H9 (cell line): ENCODE measurements around the gene IQCE. TPM values are rescaled to one million over a fixed set of nuclear protein-coding genes. Genes with fewer than 3 reads are reported as not detected.

Source experiments
- DNase-seq: peaks from one replicate; pipeline ENCODE4 v3.0.0-alpha.2; 2017
- H2AFZ ChIP-seq: one replicate; pipeline ENCODE4 v1.6.1; 2013; ENCODE audit warnings: mild to moderate bottlenecking, low read length, control low read depth, moderate library complexity
- H2AK5ac ChIP-seq: 2 replicates; pipeline ENCODE4 v1.6.1; 2013; ENCODE audit warnings: low read length, control low read depth, mixed read lengths; ENCODE audit not compliant: insufficient read length
- H2BK120ac ChIP-seq: one replicate; pipeline ENCODE4 v1.6.1; 2013; ENCODE audit warnings: low read depth, mild to moderate bottlenecking, low read length, control low read depth, inconsistent platforms; ENCODE audit not compliant: poor library complexity, severe bottlenecking
- H2BK12ac ChIP-seq: 2 replicates; pipeline ENCODE4 v1.6.1; 2013; ENCODE audit warnings: low read length, control low read depth, mixed read lengths, low read depth; ENCODE audit not compliant: insufficient read length
- H2BK15ac ChIP-seq: 2 replicates; pipeline ENCODE4 v1.6.1; 2013; ENCODE audit warnings: low read depth, low read length, control low read depth
- H2BK20ac ChIP-seq: one replicate; pipeline ENCODE4 v1.6.1; 2013; ENCODE audit warnings: low read depth, mild to moderate bottlenecking, low read length, control low read depth, inconsistent platforms; ENCODE audit not compliant: poor library complexity, severe bottlenecking
- H2BK5ac ChIP-seq: 2 replicates; pipeline ENCODE4 v1.6.1; 2013; ENCODE audit warnings: low read length, control low read depth, mixed read lengths; ENCODE audit not compliant: insufficient read length
- H3K14ac ChIP-seq: 2 replicates; pipeline ENCODE4 v1.6.1; 2013; ENCODE audit warnings: low read length, control low read depth; ENCODE audit not compliant: insufficient read depth
- H3K18ac ChIP-seq: 2 replicates; pipeline ENCODE4 v1.6.1; 2013; ENCODE audit warnings: low read depth, mild to moderate bottlenecking, mixed read lengths, low read length, control low read depth; ENCODE audit not compliant: insufficient read length
- H3K23ac ChIP-seq: 2 replicates; pipeline ENCODE4 v1.6.1; 2013; ENCODE audit warnings: low read length, control low read depth, mixed read lengths, low read depth; ENCODE audit not compliant: insufficient read length
- H3K23me2 ChIP-seq: 2 replicates; pipeline ENCODE4 v1.6.1; 2013; ENCODE audit warnings: low read depth, mild to moderate bottlenecking, mixed read lengths, low read length, control low read depth; ENCODE audit not compliant: insufficient read length, poor library complexity, severe bottlenecking
- H3K27ac ChIP-seq: 2 replicates; pipeline ENCODE4 v1.5.1; 2013; ENCODE audit warnings: low read length, control low read depth, mixed read lengths, low read depth; ENCODE audit not compliant: insufficient read length
- H3K27me3 ChIP-seq: 2 replicates; pipeline ENCODE4 v1.6.1; 2013; ENCODE audit warnings: low read length, control low read depth, inconsistent platforms; ENCODE audit not compliant: insufficient read depth
- H3K4ac ChIP-seq: 2 replicates; pipeline ENCODE4 v1.6.1; 2013; ENCODE audit warnings: low read depth, mild to moderate bottlenecking, control low read depth, inconsistent platforms, low read length, moderate library complexity
- H3K4me1 ChIP-seq: 2 replicates; pipeline ENCODE4 v1.6.1; 2013; ENCODE audit warnings: low read length, control low read depth, inconsistent platforms; ENCODE audit not compliant: insufficient read depth
- H3K4me2 ChIP-seq: 2 replicates; pipeline ENCODE4 v1.6.1; 2013; ENCODE audit warnings: low read length, control low read depth, mixed read lengths; ENCODE audit not compliant: insufficient read length, insufficient read depth
- H3K56ac ChIP-seq: 2 replicates; pipeline ENCODE4 v1.6.1; 2013; ENCODE audit warnings: low read depth, mild to moderate bottlenecking, mixed read lengths, low read length, control low read depth; ENCODE audit not compliant: insufficient read length
- H3K79me1 ChIP-seq: 2 replicates; pipeline ENCODE4 v1.6.1; 2013; ENCODE audit warnings: low read depth, mild to moderate bottlenecking, moderate library complexity, low read length, control low read depth, inconsistent platforms; ENCODE audit not compliant: insufficient read depth, poor library complexity, severe bottlenecking
- H3K79me2 ChIP-seq: 2 replicates; pipeline ENCODE4 v1.6.1; 2013; ENCODE audit warnings: low read length, control low read depth, inconsistent platforms; ENCODE audit not compliant: insufficient read depth
- H3K9ac ChIP-seq: 2 replicates; pipeline ENCODE4 v1.6.1; 2013; ENCODE audit warnings: low read length, control low read depth, mixed read lengths; ENCODE audit not compliant: insufficient read length; ENCODE audit errors: extremely low read depth
- H3K9me3 ChIP-seq: one replicate; pipeline ENCODE4 v1.6.1; 2013; ENCODE audit warnings: low read depth, low read length, inconsistent platforms; ENCODE audit not compliant: control insufficient read depth
- H3T11ph ChIP-seq: one replicate; pipeline ENCODE4 v1.6.1; 2013; ENCODE audit warnings: mild to moderate bottlenecking, low read length, control low read depth, inconsistent platforms
- H4K20me1 ChIP-seq: one replicate; pipeline ENCODE4 v1.6.1; 2013; ENCODE audit not compliant: control insufficient read depth, insufficient read length, insufficient read depth
- H4K5ac ChIP-seq: 2 replicates; pipeline ENCODE4 v1.6.1; 2013; ENCODE audit warnings: low read depth, mild to moderate bottlenecking, mixed read lengths, low read length, control low read depth; ENCODE audit not compliant: insufficient read length
- H4K8ac ChIP-seq: replicated peaks from 2 replicates; pipeline ENCODE4 v1.6.1; 2013; ENCODE audit warnings: low read length, control low read depth, mixed read lengths, low read depth; ENCODE audit not compliant: insufficient read length
- H4K91ac ChIP-seq: 2 replicates; pipeline ENCODE4 v1.6.1; 2013; ENCODE audit warnings: low read depth, mild to moderate bottlenecking, moderate library complexity, mixed read lengths, low read length, control low read depth; ENCODE audit not compliant: insufficient read length
- H3K27ac Mint-ChIP-seq, 3 experiments: 2 replicates in 2 of 3; 3 replicates in 1 of 3; pipeline ENCODE4 v1.8.0; 2020 to 2021; ENCODE audit warnings: mixed read lengths in 3 of 3, mild to moderate bottlenecking in 1 of 3, moderate library complexity in 1 of 3
- H3K27me3 Mint-ChIP-seq: 2 replicates; pipeline ENCODE4 v1.8.0; 2021; ENCODE audit warnings: low read depth, mild to moderate bottlenecking, moderate library complexity, mixed read lengths
- H3K36me3 Mint-ChIP-seq, 3 experiments: 2 replicates in 2 of 3; 3 replicates in 1 of 3; pipeline ENCODE4 v1.8.0; 2020 to 2021; ENCODE audit warnings: low read depth in 3 of 3, mixed read lengths in 3 of 3; ENCODE audit not compliant: insufficient read depth in 1 of 3
- H3K4me1 Mint-ChIP-seq, 2 experiments: 2 replicates each; pipeline ENCODE4 v1.8.0; 2020; ENCODE audit warnings: mixed read lengths in 2 of 2
- H3K4me3 Mint-ChIP-seq, 2 experiments: 2 replicates in 1 of 2; 3 replicates in 1 of 2; pipeline ENCODE4 v1.8.0; 2020 to 2021; ENCODE audit warnings: mild to moderate bottlenecking in 2 of 2, mixed read lengths in 2 of 2, moderate library complexity in 1 of 2
- H3K9me3 Mint-ChIP-seq, 2 experiments: 2 replicates in 1 of 2; 3 replicates in 1 of 2; pipeline ENCODE4 v1.8.0; 2020; ENCODE audit warnings: mild to moderate bottlenecking in 2 of 2, mixed read lengths in 2 of 2, moderate library complexity in 1 of 2
- WGBS: extraction: QIAGEN DNeasy Blood & Tissue Kit; methylation state at CpG from one replicate; pipeline ENCODE4 v1.1.7; 2013; ENCODE audit warnings: missing lambda C conversion rate, low lambda C conversion rate, mixed read lengths; ENCODE audit not compliant: insufficient read length; ENCODE audit errors: extremely low coverage; 5-methylcytosine and 5-hydroxymethylcytosine counted together
- total RNA-seq: library from RNA; stranded (reverse); gene quantifications from 2 replicates; pipeline ENCODE4 v1.2.1, GENCODE V29; 2021
- TF ChIP-seq, protein P1 (sequence below): fragments of 200-600 bp; sonication (generic); conservative IDR thresholded peaks from 3 replicates; pipeline ENCODE4 v1.8.0; 2021; ENCODE audit warnings: antibody characterized with exemption, mild to moderate bottlenecking

The IQCE gene
- total RNA-seq, 1 experiment from 2014 or later = 7.0 TPM

DNA sequence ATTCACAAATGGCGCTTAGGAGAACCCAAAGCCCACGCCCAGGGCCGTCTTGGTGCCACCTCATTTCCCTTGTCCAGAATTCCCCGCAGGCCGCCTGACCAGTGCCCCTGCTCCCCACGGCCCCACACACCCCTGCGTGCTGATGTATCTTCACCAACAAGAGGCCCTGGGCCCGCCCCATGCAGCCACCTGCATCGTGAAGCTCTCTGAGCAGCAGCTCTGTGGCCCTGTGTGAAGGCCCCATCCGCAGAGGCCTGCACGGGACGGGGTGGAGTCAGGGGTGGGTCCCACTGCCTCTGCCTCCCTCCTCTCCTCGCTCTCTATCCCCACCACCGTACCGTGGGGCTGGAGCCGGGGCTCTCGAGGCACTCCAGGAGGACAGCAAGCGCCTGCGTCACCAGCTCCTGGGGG is 18.1 kb upstream of the IQCE start:
- Histone ChIP-seq H3K14ac (no peak overlapping the region), H3K9me3 (no peaks in the 10 kb centered on the region), H2BK15ac (no peak overlapping the region), H3K23me2 (no peaks in the 10 kb centered on the region), H2BK12ac (no peak overlapping the region), H3K56ac (no peak overlapping the region), H4K20me1 (no peaks in the 10 kb centered on the region), H4K5ac (no peak overlapping the region), H3K79me1 (no peaks in the 10 kb centered on the region), H3K23ac (no peak overlapping the region), H2AK5ac (no peak overlapping the region), H3K18ac (no peak overlapping the region), H3T11ph (no peak overlapping the region), H4K8ac (no peak overlapping the region), H3K27ac (no peak overlapping the region), H3K4me2 (no peak overlapping the region), H4K91ac (no peak overlapping the region), H3K9ac (no peak overlapping the region), H3K27me3 (no peaks in the 10 kb centered on the region), H2BK5ac (no peak overlapping the region), H3K4me1 (no peaks in the 10 kb centered on the region), H2BK120ac (no peak overlapping the region), H2BK20ac (no peak overlapping the region), H3K79me2 (no peaks in the 10 kb centered on the region), H3K4ac (no peak overlapping the region), H2AFZ (no peak overlapping the region)
- DNase-seq = peak; percentile 26
- Mint-ChIP-seq H3K4me3 (no peak overlapping the region), H3K4me1 (no peaks in the 10 kb centered on the region), H3K9me3 (no peaks in the 10 kb centered on the region), H3K27me3 (no peaks in the 10 kb centered on the region), H3K36me3 (peaks cover 13 to 44% (median 30%) of the 10 kb centered on the region in 3 experiments), H3K27ac (no peak overlapping the region)
- TF ChIP-seq, protein P1, sequence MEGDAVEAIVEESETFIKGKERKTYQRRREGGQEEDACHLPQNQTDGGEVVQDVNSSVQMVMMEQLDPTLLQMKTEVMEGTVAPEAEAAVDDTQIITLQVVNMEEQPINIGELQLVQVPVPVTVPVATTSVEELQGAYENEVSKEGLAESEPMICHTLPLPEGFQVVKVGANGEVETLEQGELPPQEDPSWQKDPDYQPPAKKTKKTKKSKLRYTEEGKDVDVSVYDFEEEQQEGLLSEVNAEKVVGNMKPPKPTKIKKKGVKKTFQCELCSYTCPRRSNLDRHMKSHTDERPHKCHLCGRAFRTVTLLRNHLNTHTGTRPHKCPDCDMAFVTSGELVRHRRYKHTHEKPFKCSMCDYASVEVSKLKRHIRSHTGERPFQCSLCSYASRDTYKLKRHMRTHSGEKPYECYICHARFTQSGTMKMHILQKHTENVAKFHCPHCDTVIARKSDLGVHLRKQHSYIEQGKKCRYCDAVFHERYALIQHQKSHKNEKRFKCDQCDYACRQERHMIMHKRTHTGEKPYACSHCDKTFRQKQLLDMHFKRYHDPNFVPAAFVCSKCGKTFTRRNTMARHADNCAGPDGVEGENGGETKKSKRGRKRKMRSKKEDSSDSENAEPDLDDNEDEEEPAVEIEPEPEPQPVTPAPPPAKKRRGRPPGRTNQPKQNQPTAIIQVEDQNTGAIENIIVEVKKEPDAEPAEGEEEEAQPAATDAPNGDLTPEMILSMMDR = no peak
- WGBS = no CpG with 5 or more reads among the region's 19 CpGs
